HCT116 (cell line): Measurements from ENCODE around the gene IL19. TPM values are rescaled to one million over a fixed set of nuclear protein-coding genes. Genes with fewer than 3 reads are reported as not detected.

Experiments used
- ATAC-seq: fragments of 200-7000 bp; cut with Tn5 transposase; 2 replicates; pipeline ENCODE4 v1.9.1; 2020; ENCODE audit warnings: mild to moderate bottlenecking, moderate library complexity
- BruUV-seq: library from RNA; stranded (reverse); fragments of 400-500 nt; replicated peaks from 2 replicates; lab custom pipeline; 2021; lab: Mats Ljungman, UMichigan
- CTCF ChIA-PET: fragments of 300-600 bp; sonication (Branson Sonifier 250); formaldehyde crosslinking; loops from one replicate; lab custom pipeline; 2021; ENCODE audit warnings: antibody characterized with exemption; lab: Charles Lee
- POLR2A ChIA-PET: fragments of 300-600, 350-600 bp; sonication (Branson Sonifier 250); formaldehyde crosslinking; loops from one replicate; lab custom pipeline; 2021; ENCODE audit warnings: antibody characterized with exemption; lab: Charles Lee
- RAD21 ChIA-PET, 2 experiments: fragments of 300-600 bp; sonication (Branson Sonifier 250); formaldehyde crosslinking; loops; one replicate each; lab custom pipeline; 2023; ENCODE audit warnings: low total read pairs in 2 of 2; ENCODE audit not compliant: uncharacterized antibody in 2 of 2, unreplicated experiment in 2 of 2, low non-redundant PET in 1 of 2; lab: Charles Lee
- DNase-seq: peaks from one replicate; pipeline ENCODE4 v3.0.0-alpha.2; 2010; ENCODE audit warnings: low read depth, low spot score
- H2AFZ ChIP-seq: fragments of 200-600 bp; shearing (Covaris generic), sonication (generic); 2 replicates; pipeline ENCODE4 v1.6.1; 2017; ENCODE audit warnings: low read depth, mixed run types, mixed read lengths, antibody characterized with exemption, low read length; ENCODE audit not compliant: poor library complexity, severe bottlenecking
- H3K27ac ChIP-seq: 2 replicates; pipeline ENCODE4 v1.5.1; 2012; ENCODE audit warnings: low read depth, low read length
- H3K27me3 ChIP-seq: fragments of 200-600 bp; sonication (generic); 2 replicates; pipeline ENCODE4 v1.6.1; 2016; ENCODE audit warnings: mixed run types, low read length, mixed read lengths; ENCODE audit not compliant: insufficient read depth
- H3K36me3 ChIP-seq, 2 experiments: fragments of 200-500 bp in 1 of 2; fragments of 200-600 bp in 1 of 2; sonication (Bioruptor generic) in 1 of 2; sonication (generic) in 1 of 2; 2 replicates each; pipeline versions ENCODE4 v1.5.1 to v1.6.1; 2014 to 2016; ENCODE audit warnings: low read length in 2 of 2, inconsistent platforms in 1 of 2, mixed read lengths in 1 of 2, mixed run types in 1 of 2; ENCODE audit not compliant: insufficient read depth in 2 of 2, control insufficient read depth in 1 of 2
- H3K4me1 ChIP-seq, 2 experiments: fragments of 200-600 bp in 1 of 2; sonication (generic) in 1 of 2; 2 replicates each; pipeline versions ENCODE4 v1.5.1 to v1.6.1; 2012 to 2017; ENCODE audit warnings: low read length in 2 of 2, inconsistent platforms in 1 of 2, mild to moderate bottlenecking in 1 of 2, mixed read lengths in 1 of 2, mixed run types in 1 of 2, moderate library complexity in 1 of 2; ENCODE audit not compliant: insufficient read depth in 2 of 2, control insufficient read depth in 1 of 2
- H3K4me2 ChIP-seq: fragments of 200-600 bp; sonication (generic); 2 replicates; pipeline ENCODE4 v1.6.1; 2017; ENCODE audit warnings: mixed run types, low read length, mixed read lengths
- H3K4me3 ChIP-seq, 2 experiments: fragments of 200-600 bp in 1 of 2; sonication (generic) in 1 of 2; replicated peaks in 1 of 2; 2 replicates each; pipeline ENCODE4 v1.5.1; 2011 to 2016; ENCODE audit warnings: low read length in 2 of 2, control low read depth in 1 of 2, low read depth in 1 of 2, mild to moderate bottlenecking in 1 of 2, mixed read lengths in 1 of 2, mixed run types in 1 of 2
- H3K79me2 ChIP-seq: fragments of 200-600 bp; sonication (generic); 2 replicates; pipeline ENCODE4 v1.6.1; 2017; ENCODE audit warnings: mild to moderate bottlenecking, mixed run types, low read length, moderate library complexity, mixed read lengths; ENCODE audit not compliant: insufficient read depth
- H3K9ac ChIP-seq: fragments of 200-600 bp; sonication (generic); 2 replicates; pipeline ENCODE4 v1.6.1; 2016; ENCODE audit warnings: low read length, mixed read lengths
- H3K9me2 ChIP-seq: fragments of 200-600 bp; sonication (generic), shearing (Covaris generic); 2 replicates; pipeline ENCODE4 v1.6.1; 2017; ENCODE audit warnings: mixed run types, mild to moderate bottlenecking, moderate library complexity; ENCODE audit not compliant: insufficient read depth
- H3K9me3 ChIP-seq, 2 experiments: fragments of 200-500 bp in 1 of 2; fragments of 200-600 bp in 1 of 2; sonication (Bioruptor generic) in 1 of 2; sonication (generic) in 1 of 2; 2 replicates each; pipeline ENCODE4 v1.6.1; 2014 to 2017; ENCODE audit warnings: low read length in 2 of 2, mixed read lengths in 2 of 2, inconsistent platforms in 1 of 2, low read depth in 1 of 2, mild to moderate bottlenecking in 1 of 2, mixed run types in 1 of 2, moderate library complexity in 1 of 2; ENCODE audit not compliant: control insufficient read depth in 1 of 2, insufficient read depth in 1 of 2
- H4K20me1 ChIP-seq: fragments of 200-600 bp; sonication (generic), shearing (Covaris generic); 2 replicates; pipeline ENCODE4 v1.6.1; 2017; ENCODE audit warnings: mixed run types, mild to moderate bottlenecking, moderate library complexity; ENCODE audit not compliant: insufficient read depth
- CBX3 ChIP-seq: IDR thresholded peaks from 2 replicates; pipeline ENCODE4 v1.6.1; 2012; ENCODE audit warnings: low read depth
- CEBPB ChIP-seq: IDR thresholded peaks from 2 replicates; pipeline ENCODE4 v1.6.1; 2012; ENCODE audit warnings: low read depth
- EGR1 ChIP-seq: IDR thresholded peaks from 2 replicates; pipeline ENCODE4 v1.6.1; 2012; ENCODE audit warnings: low read depth
- ELF1 ChIP-seq: IDR thresholded peaks from 2 replicates; pipeline ENCODE4 v1.6.1; 2012; ENCODE audit warnings: low read depth, borderline replicate concordance
- EZH2 ChIP-seq: fragments of 200-600 bp; sonication (generic); IDR thresholded peaks from 2 replicates; pipeline ENCODE4 v1.6.1; 2017; ENCODE audit warnings: antibody characterized with exemption, mixed run types
- FOSL1 ChIP-seq: IDR thresholded peaks from 2 replicates; pipeline ENCODE4 v1.6.1; 2012; ENCODE audit warnings: low read depth
- JUND ChIP-seq: IDR thresholded peaks from 2 replicates; pipeline ENCODE4 v1.6.1; 2012
- POLR2AphosphoS5 ChIP-seq: IDR thresholded peaks from 2 replicates; pipeline ENCODE4 v1.6.1; 2011; ENCODE audit warnings: mild to moderate bottlenecking, low read depth, low read length, moderate library complexity
- RAD21 ChIP-seq: IDR thresholded peaks from 2 replicates; pipeline ENCODE4 v1.6.1; 2012; ENCODE audit warnings: low read depth, mild to moderate bottlenecking
- SIN3A ChIP-seq: IDR thresholded peaks from 2 replicates; pipeline ENCODE4 v1.6.1; 2012; ENCODE audit warnings: low read depth
- SP1 ChIP-seq: IDR thresholded peaks from 2 replicates; pipeline ENCODE4 v1.6.1; 2012; ENCODE audit warnings: low read depth
- SRF ChIP-seq: IDR thresholded peaks from 2 replicates; pipeline ENCODE4 v1.6.1; 2012; ENCODE audit warnings: low read depth
- TCF7L2 ChIP-seq: IDR thresholded peaks from 2 replicates; pipeline ENCODE4 v1.7.0; 2011; ENCODE audit warnings: borderline replicate concordance, inconsistent platforms; ENCODE audit not compliant: insufficient read depth, insufficient read length; ENCODE audit errors: extremely low read depth
- YY1 ChIP-seq: IDR thresholded peaks from 2 replicates; pipeline ENCODE4 v1.6.1; 2011; ENCODE audit warnings: low read length, low read depth, moderate library complexity, mild to moderate bottlenecking; ENCODE audit not compliant: insufficient replicate concordance; ENCODE audit errors: extremely low read depth
- ZFX ChIP-seq: fragments of 450-650 bp; IDR thresholded peaks from 2 replicates; pipeline ENCODE4 v1.6.1; 2017
- ZNF274 ChIP-seq: fragments of 200-500 bp; sonication (Bioruptor generic); IDR thresholded peaks from 2 replicates; pipeline ENCODE4 v1.6.1; 2014; ENCODE audit warnings: mild to moderate bottlenecking, low read depth, low read length, inconsistent platforms
- intact Hi-C: fragments of 100-400 bp; cut with micrococcal nuclease; formaldehyde crosslinking; loops from 2 replicates; pipeline ENCODE4 v1.10.0; 2022
- total RNA-seq: library from RNA; stranded (reverse); gene quantifications from one replicate; pipeline ENCODE4 v1.2.1, GENCODE V29; 2021; ENCODE audit not compliant: unreplicated experiment
- TF ChIP-seq, protein P1 (sequence below), 3 experiments: fragments of 200-600 bp in 1 of 3; sonication (generic) in 1 of 3; IDR thresholded peaks in 2 of 3; conservative IDR thresholded peaks in 1 of 3; 2 replicates each; pipeline ENCODE4 v1.5.1; 2012 to 2017; ENCODE audit warnings: low read depth in 2 of 3, low read length in 2 of 3, antibody characterized with exemption in 1 of 3, borderline replicate concordance in 1 of 3, control low read depth in 1 of 3, mild to moderate bottlenecking in 1 of 3, mixed read lengths in 1 of 3, mixed run types in 1 of 3, moderate library complexity in 1 of 3; ENCODE audit not compliant: insufficient read depth in 1 of 3
- TF ChIP-seq, protein P2 (sequence below): IDR thresholded peaks from 2 replicates; pipeline ENCODE4 v1.6.1; 2011; ENCODE audit warnings: mild to moderate bottlenecking, low read length, moderate library complexity; ENCODE audit not compliant: insufficient replicate concordance; ENCODE audit errors: extremely low read depth
- TF ChIP-seq, protein P3 (sequence below): IDR thresholded peaks from 2 replicates; pipeline ENCODE4 v1.6.1; 2012
- TF ChIP-seq, protein P4 (sequence below): IDR thresholded peaks from 2 replicates; pipeline ENCODE4 v1.6.1; 2012

The IL19 gene
- total RNA-seq, 1 experiment from 2014 or later, result not detected

DNA sequence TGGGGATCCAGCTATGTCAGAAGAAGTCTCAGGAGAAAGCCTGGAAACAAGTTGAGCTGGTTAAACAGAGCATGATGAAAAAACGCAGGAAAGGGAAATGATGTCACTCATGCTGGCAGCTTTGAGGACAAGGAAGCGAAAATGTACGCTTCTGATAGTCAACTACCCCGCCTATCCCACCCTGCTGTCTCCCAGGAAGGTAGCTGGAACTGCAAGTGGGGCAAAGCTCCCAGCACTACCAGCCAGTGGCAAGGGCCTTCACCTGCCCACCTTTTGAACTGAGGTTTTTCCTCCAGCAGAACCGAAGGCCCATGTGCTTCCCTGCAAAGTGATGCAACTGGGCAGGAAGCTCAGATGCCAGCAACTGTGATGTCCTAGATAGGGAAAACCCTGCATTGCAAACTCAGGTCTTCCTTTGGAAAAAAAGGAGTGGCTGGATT is 88.5 kb downstream of the IL19 start (continued):
- TF ChIP-seq, protein P1, sequence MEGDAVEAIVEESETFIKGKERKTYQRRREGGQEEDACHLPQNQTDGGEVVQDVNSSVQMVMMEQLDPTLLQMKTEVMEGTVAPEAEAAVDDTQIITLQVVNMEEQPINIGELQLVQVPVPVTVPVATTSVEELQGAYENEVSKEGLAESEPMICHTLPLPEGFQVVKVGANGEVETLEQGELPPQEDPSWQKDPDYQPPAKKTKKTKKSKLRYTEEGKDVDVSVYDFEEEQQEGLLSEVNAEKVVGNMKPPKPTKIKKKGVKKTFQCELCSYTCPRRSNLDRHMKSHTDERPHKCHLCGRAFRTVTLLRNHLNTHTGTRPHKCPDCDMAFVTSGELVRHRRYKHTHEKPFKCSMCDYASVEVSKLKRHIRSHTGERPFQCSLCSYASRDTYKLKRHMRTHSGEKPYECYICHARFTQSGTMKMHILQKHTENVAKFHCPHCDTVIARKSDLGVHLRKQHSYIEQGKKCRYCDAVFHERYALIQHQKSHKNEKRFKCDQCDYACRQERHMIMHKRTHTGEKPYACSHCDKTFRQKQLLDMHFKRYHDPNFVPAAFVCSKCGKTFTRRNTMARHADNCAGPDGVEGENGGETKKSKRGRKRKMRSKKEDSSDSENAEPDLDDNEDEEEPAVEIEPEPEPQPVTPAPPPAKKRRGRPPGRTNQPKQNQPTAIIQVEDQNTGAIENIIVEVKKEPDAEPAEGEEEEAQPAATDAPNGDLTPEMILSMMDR (IDR thresholded peaks at IDR 0.05 in 2 of 3, conservative IDR thresholded peaks at IDR 0.05 in 1 of 3; ENCODE audit: borderline replicate concordance in 1 of 3, insufficient read depth in 1 of 3, low read depth in 2 of 3, low read length in 2 of 3), result no peak
- no peak for TF ChIP-seq TCF7L2

DNA sequence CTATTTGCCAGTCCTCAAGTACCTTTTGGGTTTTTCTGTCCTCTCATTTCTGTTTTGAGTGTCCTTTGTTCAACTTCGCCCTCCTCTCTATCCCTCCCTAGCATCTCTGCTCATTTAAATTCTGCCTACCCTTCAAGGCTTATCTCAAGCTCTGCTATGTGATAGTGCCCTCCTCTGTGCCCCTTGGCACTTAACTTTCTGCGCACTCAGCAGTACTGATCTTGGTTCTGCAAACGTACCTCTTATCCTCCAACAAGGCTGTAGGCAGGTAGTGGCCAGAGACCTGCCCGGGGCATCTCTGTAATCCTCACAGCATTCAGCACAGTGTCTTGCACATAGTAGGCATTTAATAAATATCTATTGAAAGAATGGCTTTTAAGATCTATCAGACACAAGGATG is 89.6 kb downstream of the IL19 start:
- Histone ChIP-seq H3K4me1 (peaks cover 0 to 5% of the 10 kb centered on the region in 2 experiments; a peak in 2 of 4 replicates), H3K9me2 (no peaks in the 10 kb centered on the region), H3K9ac (no peak overlapping the region), H2AFZ (no peak overlapping the region), H3K4me2 (no peak overlapping the region), H3K27me3 (no peaks in the 10 kb centered on the region), H3K27ac (no peak overlapping the region), H3K36me3 (no peaks in the 10 kb centered on the region), H3K79me2 (no peaks in the 10 kb centered on the region), H3K9me3 (no peaks in the 10 kb centered on the region), H4K20me1 (no peaks in the 10 kb centered on the region), H3K4me3 (no peak overlapping the region)
- DNase-seq (no peak), ATAC-seq (no peak)
- BruUV-seq, result no TSS peak
- ChIA-PET CTCF (no interaction called here), RAD21 (no interaction called here), POLR2A (no interaction called here)
- TF ChIP-seq, protein P2, sequence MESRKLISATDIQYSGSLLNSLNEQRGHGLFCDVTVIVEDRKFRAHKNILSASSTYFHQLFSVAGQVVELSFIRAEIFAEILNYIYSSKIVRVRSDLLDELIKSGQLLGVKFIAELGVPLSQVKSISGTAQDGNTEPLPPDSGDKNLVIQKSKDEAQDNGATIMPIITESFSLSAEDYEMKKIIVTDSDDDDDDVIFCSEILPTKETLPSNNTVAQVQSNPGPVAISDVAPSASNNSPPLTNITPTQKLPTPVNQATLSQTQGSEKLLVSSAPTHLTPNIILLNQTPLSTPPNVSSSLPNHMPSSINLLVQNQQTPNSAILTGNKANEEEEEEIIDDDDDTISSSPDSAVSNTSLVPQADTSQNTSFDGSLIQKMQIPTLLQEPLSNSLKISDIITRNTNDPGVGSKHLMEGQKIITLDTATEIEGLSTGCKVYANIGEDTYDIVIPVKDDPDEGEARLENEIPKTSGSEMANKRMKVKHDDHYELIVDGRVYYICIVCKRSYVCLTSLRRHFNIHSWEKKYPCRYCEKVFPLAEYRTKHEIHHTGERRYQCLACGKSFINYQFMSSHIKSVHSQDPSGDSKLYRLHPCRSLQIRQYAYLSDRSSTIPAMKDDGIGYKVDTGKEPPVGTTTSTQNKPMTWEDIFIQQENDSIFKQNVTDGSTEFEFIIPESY, result no peak
- TF ChIP-seq POLR2AphosphoS5 (no peak), YY1 (no peak), ZNF274 (no peak), EGR1 (no peak), SIN3A (no peak), CBX3 (no peak), SRF (no peak), SP1 (no peak), RAD21 (no peak), ZFX (no peak), FOSL1 (no peak), EZH2 (no peak), JUND (no peak), CEBPB (no peak), TCF7L2 (no peak), ELF1 (no peak)
- TF ChIP-seq, protein P1 (IDR thresholded peaks at IDR 0.05 in 2 of 3, conservative IDR thresholded peaks at IDR 0.05 in 1 of 3; ENCODE audit: borderline replicate concordance in 1 of 3, insufficient read depth in 1 of 3, low read depth in 2 of 3, low read length in 2 of 3), result no peak
- TF ChIP-seq, protein P3, sequence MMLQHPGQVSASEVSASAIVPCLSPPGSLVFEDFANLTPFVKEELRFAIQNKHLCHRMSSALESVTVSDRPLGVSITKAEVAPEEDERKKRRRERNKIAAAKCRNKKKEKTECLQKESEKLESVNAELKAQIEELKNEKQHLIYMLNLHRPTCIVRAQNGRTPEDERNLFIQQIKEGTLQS, result no peak
- TF ChIP-seq, protein P4, sequence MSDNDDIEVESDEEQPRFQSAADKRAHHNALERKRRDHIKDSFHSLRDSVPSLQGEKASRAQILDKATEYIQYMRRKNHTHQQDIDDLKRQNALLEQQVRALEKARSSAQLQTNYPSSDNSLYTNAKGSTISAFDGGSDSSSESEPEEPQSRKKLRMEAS, result no peak
- intact Hi-C loops, result loop anchor here (5.0 kb wide), 1 partner anchor 122 kb away; no protein-coding TSS in a partner anchor
